Osteocyte (in vitro differentiated cells): ENCODE data around the gene SNX19. TPM values are rescaled to one million over a fixed set of nuclear protein-coding genes. Genes with fewer than 3 reads are reported as not detected.

ENCODE experiments used
- DNase-seq: peaks from one replicate; pipeline ENCODE4 v3.0.0; 2021; ENCODE audit warnings: mixed read lengths; ENCODE audit not compliant: unreplicated experiment; ENCODE audit errors: extremely low spot score
- H3K27ac Mint-ChIP-seq: one replicate; pipeline ENCODE4 v1.8.0; 2021; ENCODE audit warnings: mild to moderate bottlenecking, mixed read lengths; ENCODE audit not compliant: unreplicated experiment
- H3K27me3 Mint-ChIP-seq: one replicate; pipeline ENCODE4 v1.8.0; 2021; ENCODE audit warnings: mixed read lengths; ENCODE audit not compliant: unreplicated experiment
- H3K36me3 Mint-ChIP-seq: one replicate; pipeline ENCODE4 v1.8.0; 2021; ENCODE audit warnings: mixed read lengths; ENCODE audit not compliant: unreplicated experiment
- H3K4me1 Mint-ChIP-seq: one replicate; pipeline ENCODE4 v1.8.0; 2021; ENCODE audit warnings: mixed read lengths; ENCODE audit not compliant: unreplicated experiment
- H3K4me3 Mint-ChIP-seq: one replicate; pipeline ENCODE4 v1.8.0; 2021; ENCODE audit warnings: mild to moderate bottlenecking, moderate library complexity, mixed read lengths; ENCODE audit not compliant: unreplicated experiment
- H3K9me3 Mint-ChIP-seq: one replicate; pipeline ENCODE4 v1.8.0; 2021; ENCODE audit warnings: mixed read lengths; ENCODE audit not compliant: unreplicated experiment
- CTCF ChIP-seq: fragments of 200-600 bp; sonication (generic); IDR thresholded peaks from 2 replicates; pipeline ENCODE4 v1.5.0; 2021; ENCODE audit warnings: antibody characterized with exemption, mild to moderate bottlenecking, moderate library complexity
- total RNA-seq: library from RNA; stranded (reverse); gene quantifications from 2 replicates; pipeline ENCODE4 v1.2.1, GENCODE V29; 2021

The SNX19 gene
- total RNA-seq, 1 donor from 2014 or later = 68.4 TPM

GRCh38 chr11:130847517-130847916, 68.8 kb downstream of the SNX19 start:
- Mint-ChIP-seq H3K36me3 (peaks cover 7% of the 10 kb centered on the region), H3K27me3 (no peaks in the 10 kb centered on the region), H3K4me3 (no peak overlapping the region), H3K27ac (peak overlapping the region; percentile 63), H3K4me1 (peaks cover 24% of the 10 kb centered on the region), H3K9me3 (peaks cover 14% of the 10 kb centered on the region)
- no peak for DNase-seq
- TF ChIP-seq CTCF = no peak

DNA sequence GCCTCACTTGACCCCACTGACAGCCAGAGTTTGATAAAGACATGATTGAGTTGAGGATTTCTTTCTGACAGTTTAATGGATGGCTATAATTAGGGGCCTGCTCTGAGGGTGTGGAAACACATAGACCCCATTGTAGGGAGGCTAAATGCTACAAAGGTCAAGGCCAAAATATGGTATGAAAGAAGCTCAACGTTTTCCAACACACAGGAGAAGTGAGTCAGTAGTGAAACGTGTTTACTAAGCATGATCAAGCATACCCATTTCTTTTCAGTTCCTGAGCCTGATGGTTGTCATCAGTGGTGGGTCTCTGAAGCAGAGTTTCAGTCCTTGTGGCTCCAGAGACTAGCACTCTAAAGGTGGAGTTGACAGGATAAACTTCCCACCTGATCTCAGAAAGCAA, 69.7 kb downstream of the SNX19 start:
- H3K36me3 Mint-ChIP-seq = peaks cover 7% of the 10 kb centered on the region
- no peak for TF ChIP-seq CTCF
- DNase-seq = no peak
- H3K4me1 Mint-ChIP-seq = peaks cover 33% of the 10 kb centered on the region
- H3K27ac Mint-ChIP-seq = peak overlapping the region; percentile 52
- H3K4me3 Mint-ChIP-seq = no peak overlapping the region
- no peaks in the 10 kb centered on the region for H3K27me3 Mint-ChIP-seq
- H3K9me3 Mint-ChIP-seq = peaks cover 13% of the 10 kb centered on the region

GRCh38 chr11:130842001-130842400, 74.3 kb downstream of the SNX19 start:
- peak overlapping the region; percentile 86 for H3K27ac Mint-ChIP-seq

DNA sequence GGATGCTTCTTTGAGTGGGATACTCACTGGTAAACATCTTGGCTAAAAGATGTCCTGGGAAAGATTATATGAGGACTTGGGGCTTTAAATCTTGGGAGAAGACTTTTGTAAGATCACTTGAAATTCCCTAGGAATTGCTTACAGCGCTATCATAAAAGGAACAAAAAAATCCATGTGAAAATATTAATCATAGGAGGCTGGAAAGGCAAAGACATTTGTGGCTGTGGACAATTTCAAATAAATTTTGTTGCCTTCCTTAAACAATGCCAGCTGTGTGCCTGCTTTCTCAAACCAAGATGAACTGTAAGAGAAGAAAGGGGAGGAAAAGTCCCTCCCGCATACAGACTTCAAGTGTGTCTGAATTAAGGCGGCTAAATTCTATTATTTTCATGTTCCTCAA, 75.6 kb downstream of the SNX19 start:
- no peaks in the 10 kb centered on the region for H3K27me3 Mint-ChIP-seq
- DNase-seq = no peak
- peaks cover 56% of the 10 kb centered on the region for H3K4me1 Mint-ChIP-seq
- peaks cover 16% of the 10 kb centered on the region for H3K36me3 Mint-ChIP-seq
- peaks cover 16% of the 10 kb centered on the region for H3K9me3 Mint-ChIP-seq
- H3K4me3 Mint-ChIP-seq = peak overlapping the region; percentile 46
- no peak for TF ChIP-seq CTCF
- H3K27ac Mint-ChIP-seq = peak overlapping the region; percentile 94

More at GRCh38 chr11:130842001-130842400, 74.3 kb downstream of the SNX19 start:
- Mint-ChIP-seq H3K4me1 (peaks cover 58% of the 10 kb centered on the region), H3K4me3 (no peak overlapping the region), H3K36me3 (peaks cover 10% of the 10 kb centered on the region), H3K9me3 (peaks cover 5% of the 10 kb centered on the region), H3K27me3 (no peaks in the 10 kb centered on the region)
- DNase-seq = no peak
- no peak for TF ChIP-seq CTCF

- no peak for TF ChIP-seq CTCF
- Mint-ChIP-seq H3K27ac (peak overlapping the region; percentile 94), H3K27me3 (no peaks in the 10 kb centered on the region), H3K4me3 (peak overlapping the region; percentile 46), H3K36me3 (peaks cover 16% of the 10 kb centered on the region), H3K9me3 (peaks cover 16% of the 10 kb centered on the region), H3K4me1 (peaks cover 57% of the 10 kb centered on the region)
- DNase-seq = no peak
These were observed 76.2 kb downstream of the SNX19 start for GRCh38 chr11:130839981-130840666.
